Hair follicular keratinocyte (primary cell): ENCODE data around the gene OLFML2A. TPM values are rescaled to one million over a fixed set of nuclear protein-coding genes. Genes with fewer than 3 reads are reported as not detected.

Experiments
- total RNA-seq: library from RNA; depleted of rRNA; stranded (reverse); fragments of >200 nt; gene quantifications from 2 replicates; pipeline ENCODE4 v1.2.3, GENCODE V29; 2015

OLFML2A gene
- total RNA-seq, result under 0.01 and 0.11 TPM in 2 replicates

GRCh38 chr9:124776954-124777648, at the start of gene OLFML2A:
Gene OLFML2A, plus strand, starts transcription at chr9:124777133. Its CDS starts 138 bp downstream, at chr9:124777271.

GRCh38 chr9:124771021-124771866, 5.7 kb upstream of the OLFML2A start, which contains the start of gene NR6A1:
Gene NR6A1, minus strand, starts transcription at chr9:124771311.

DNA sequence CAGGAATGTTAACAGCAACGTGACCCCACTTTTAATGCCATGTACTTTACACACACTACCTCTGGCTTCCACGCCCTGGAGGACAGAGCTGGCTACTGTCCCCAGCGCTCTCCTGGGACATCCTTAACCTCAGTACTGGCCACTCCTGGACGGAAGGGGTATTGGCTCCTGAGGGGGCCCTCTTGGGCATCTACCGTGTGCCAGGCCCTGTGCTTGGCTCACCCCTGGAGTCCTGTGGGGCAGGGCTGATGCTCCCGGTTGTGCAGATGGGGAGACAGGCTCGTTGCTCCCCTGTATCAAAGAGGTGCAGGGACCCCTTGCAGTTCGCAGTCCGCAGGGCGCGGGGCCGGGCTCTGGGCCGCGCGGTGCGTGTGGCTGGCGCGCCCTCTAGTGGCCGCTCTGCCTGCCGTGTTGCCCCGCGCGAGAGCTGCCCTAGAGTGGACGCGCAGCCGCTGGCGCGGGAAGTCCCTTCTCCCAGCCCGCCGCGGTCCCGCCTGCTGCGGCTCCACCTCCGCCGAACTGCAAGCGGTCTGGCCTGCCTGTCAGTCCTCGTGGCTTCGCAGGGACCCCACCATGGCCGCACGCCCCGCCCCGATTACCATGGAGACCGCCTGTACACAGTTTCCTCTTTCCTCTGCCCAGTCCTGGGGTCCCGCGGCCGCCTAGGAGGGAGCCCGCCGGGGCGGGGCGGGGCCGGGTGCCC, 76.0 kb downstream of the OLFML2A start, which contains the start of gene WDR38:
TSS of gene WDR38 (plus strand) at position 632 of the 703 bp plus-strand sequence. CDS start 72 bp downstream, outside the sequence.

DNA sequence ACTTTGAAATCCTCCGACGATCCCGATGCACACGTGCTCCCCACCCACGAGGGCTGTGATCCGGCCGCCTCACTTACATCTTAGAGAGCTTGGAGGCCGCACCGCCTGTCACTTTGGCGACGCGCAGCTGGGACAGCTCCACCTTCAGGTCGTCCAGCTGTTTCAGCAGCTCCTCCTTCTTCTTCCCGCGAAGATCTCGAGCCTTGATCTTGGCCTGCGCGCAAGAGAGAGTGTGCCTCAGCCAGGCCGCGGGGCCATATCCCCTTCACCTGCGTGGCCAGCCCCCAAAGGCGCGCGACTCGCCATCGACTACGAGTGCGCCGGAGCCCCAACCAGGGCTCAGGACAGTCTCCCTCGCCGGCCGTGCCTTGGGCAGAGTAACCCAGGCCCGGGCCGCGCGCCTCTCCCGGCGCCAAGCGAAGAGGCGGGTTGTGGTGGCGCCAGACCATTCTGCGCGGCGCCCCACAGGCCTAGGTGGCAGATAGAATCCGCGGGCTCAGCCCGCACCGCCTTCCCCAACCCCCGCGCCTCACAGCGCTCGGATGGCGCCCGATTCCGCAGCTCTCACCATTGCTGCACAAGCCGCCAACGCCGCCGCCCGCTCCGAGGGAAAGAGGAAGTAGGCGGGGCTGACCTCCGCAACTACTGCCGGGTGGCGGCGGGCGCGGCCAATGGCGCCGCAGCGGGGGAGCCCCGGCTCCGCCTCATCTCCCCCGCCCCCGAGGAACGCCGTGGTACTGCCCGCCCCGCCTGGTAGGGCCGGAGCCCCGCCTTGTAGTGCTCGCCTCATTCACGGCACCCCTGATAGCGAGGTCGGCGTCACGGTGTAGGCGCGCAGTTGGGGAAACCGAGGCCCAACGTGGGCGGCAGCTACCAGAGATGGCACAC, 84.7 kb downstream of the OLFML2A start, which contains the start of the genes ARPC5L and RPL35:
TSS of gene ARPC5L (plus strand) at position 789 of the 888 bp plus-strand sequence. CDS start 7,161 bp downstream, outside the sequence.
TSS of gene RPL35 (minus strand) at position 616 of the 888 bp plus-strand sequence. CDS start at position 571, 45 bp downstream.

Other genes with a start within 250 kb of the OLFML2A start
- gene NR6A1, start 5.8 kb upstream of the OLFML2A start, total RNA-seq, result 0.27 and 0.47 TPM in 2 replicates
- gene WDR38, start 76.3 kb downstream of the OLFML2A start, total RNA-seq, result not detected in 2 replicates
- 4,029 and 4,203 TPM in 2 replicates for gene RPL35, start 84.8 kb downstream of the OLFML2A start, total RNA-seq
- 40.7 and 59.1 TPM in 2 replicates for gene ARPC5L, start 85.0 kb downstream of the OLFML2A start, total RNA-seq
- gene GOLGA1, start 163.9 kb downstream of the OLFML2A start, total RNA-seq, result 8.1 and 9.3 TPM in 2 replicates